H1 (cell line): Measurements from ENCODE around the gene DAB2IP. TPM values are rescaled to one million over a fixed set of nuclear protein-coding genes. Genes with fewer than 3 reads are reported as not detected.

Source experiments
- CTCF ChIA-PET: fragments of 300-600 bp; sonication (Branson Sonifier 250); formaldehyde crosslinking; loops from one replicate; lab custom pipeline; 2021; ENCODE audit not compliant: partially characterized antibody; lab: Charles Lee
- POLR2A ChIA-PET: fragments of 300-600 bp; sonication (Branson Sonifier 250); formaldehyde crosslinking; loops from one replicate; lab custom pipeline; 2021; ENCODE audit warnings: inconsistent platforms; ENCODE audit not compliant: partially characterized antibody; lab: Charles Lee
- DNase-seq, 2 experiments: peaks; one replicate each; pipeline versions ENCODE4 v3.0.0 to v3.0.0-alpha.2; 2010 to 2022; ENCODE audit warnings: low spot score in 2 of 2, low read depth in 1 of 2, mixed read lengths in 1 of 2
- FAIRE-seq: peaks from 2 replicates; lab custom pipeline; 2011; peaks lifted over from hg19 to GRCh38; lab: Jason Lieb, UNC
- H2AFZ ChIP-seq: 2 replicates; pipeline ENCODE4 v1.8.1; 2012; ENCODE audit warnings: low read length, inconsistent platforms
- H2AK5ac ChIP-seq: 2 replicates; pipeline ENCODE4 v1.6.1; 2013; ENCODE audit warnings: low read depth, low read length
- H2BK120ac ChIP-seq: replicated peaks from 2 replicates; pipeline ENCODE3; 2013; ENCODE audit warnings: low read depth, low read length, inconsistent platforms
- H2BK12ac ChIP-seq: 2 replicates; pipeline ENCODE4 v1.6.1; 2013; ENCODE audit warnings: low read depth, low read length
- H2BK15ac ChIP-seq: 2 replicates; pipeline ENCODE4 v1.6.1; 2013; ENCODE audit warnings: low read length
- H2BK20ac ChIP-seq: 2 replicates; pipeline ENCODE4 v1.6.1; 2013; ENCODE audit warnings: low read length
- H2BK5ac ChIP-seq: 2 replicates; pipeline ENCODE4 v1.6.1; 2013; ENCODE audit warnings: low read depth, low read length
- H3K14ac ChIP-seq: 2 replicates; pipeline ENCODE4 v1.6.1; 2013; ENCODE audit warnings: inconsistent platforms; ENCODE audit not compliant: insufficient read length
- H3K18ac ChIP-seq: 2 replicates; pipeline ENCODE4 v1.6.1; 2013; ENCODE audit warnings: low read length; ENCODE audit errors: extremely low read depth
- H3K23ac ChIP-seq: 2 replicates; pipeline ENCODE4 v1.6.1; 2013; ENCODE audit warnings: inconsistent platforms; ENCODE audit not compliant: insufficient read length
- H3K23me2 ChIP-seq: 2 replicates; pipeline ENCODE4 v1.6.1; 2013; ENCODE audit warnings: low read depth, low read length
- H3K27ac ChIP-seq: 2 replicates; pipeline ENCODE4 v1.6.1; 2011; ENCODE audit warnings: low read depth, low read length, inconsistent platforms
- H3K27me3 ChIP-seq, 4 experiments: replicated peaks in 1 of 4; 1 replicate in 1 of 4; 2 replicates in 3 of 4; pipeline versions ENCODE4 v1.6.1 to v1.8.1; 2011 to 2013; ENCODE audit warnings: low read length in 3 of 4, mild to moderate bottlenecking in 3 of 4, inconsistent platforms in 2 of 4, mixed read lengths in 2 of 4, moderate library complexity in 1 of 4; ENCODE audit not compliant: control insufficient read depth in 3 of 4, insufficient read depth in 3 of 4; ENCODE audit errors: extremely low read depth in 1 of 4
- H3K36me3 ChIP-seq, 4 experiments: 2 replicates each; pipeline versions ENCODE4 v1.6.1 to v1.8.1; 2011 to 2013; ENCODE audit warnings: mild to moderate bottlenecking in 4 of 4, low read length in 3 of 4, moderate library complexity in 2 of 4, control low read depth in 1 of 4, inconsistent platforms in 1 of 4; ENCODE audit not compliant: insufficient read depth in 4 of 4, control insufficient read depth in 2 of 4
- H3K4ac ChIP-seq: replicated peaks from 2 replicates; pipeline ENCODE3; 2013; ENCODE audit warnings: low read length, low read depth, mixed read lengths, inconsistent platforms; ENCODE audit not compliant: insufficient read length
- H3K4me1 ChIP-seq, 4 experiments: replicated peaks in 1 of 4; 1 replicate in 1 of 4; 2 replicates in 3 of 4; pipeline versions ENCODE4 v1.6.1 to v1.8.1; 2011 to 2013; ENCODE audit warnings: low read length in 3 of 4, inconsistent platforms in 2 of 4, mixed read lengths in 1 of 4; ENCODE audit not compliant: insufficient read depth in 4 of 4, control insufficient read depth in 3 of 4
- H3K4me2 ChIP-seq, 2 experiments: 2 replicates each; pipeline versions ENCODE4 v1.6.1 to v1.8.1; 2011 to 2013; ENCODE audit warnings: low read depth in 2 of 2, low read length in 2 of 2, control low read depth in 1 of 2, inconsistent platforms in 1 of 2, mild to moderate bottlenecking in 1 of 2; ENCODE audit not compliant: insufficient read depth in 1 of 2
- H3K4me3 ChIP-seq, 4 experiments: fragments of 200-600, 300-600 bp in 1 of 4; sonication (generic), shearing (Covaris generic), sonication (Bioruptor Twin) in 1 of 4; 2 replicates each; pipeline versions ENCODE4 v1.5.1 to v1.8.1; 2011 to 2016; ENCODE audit warnings: low read length in 4 of 4, low read depth in 3 of 4, control low read depth in 2 of 4, inconsistent platforms in 2 of 4, mild to moderate bottlenecking in 2 of 4, mixed read lengths in 1 of 4, moderate library complexity in 1 of 4; ENCODE audit not compliant: insufficient read depth in 2 of 4; ENCODE audit errors: extremely low read depth in 1 of 4
- H3K56ac ChIP-seq: replicated peaks from 2 replicates; pipeline ENCODE3; 2013; ENCODE audit warnings: low read depth, mild to moderate bottlenecking, mixed read lengths, low read length, inconsistent platforms; ENCODE audit not compliant: insufficient read length
- H3K79me1 ChIP-seq: 2 replicates; pipeline ENCODE4 v1.6.1; 2013; ENCODE audit warnings: low read depth, low read length, control low read depth
- H3K79me2 ChIP-seq, 2 experiments: 2 replicates each; pipeline versions ENCODE4 v1.6.1 to v1.8.1; 2012 to 2013; ENCODE audit warnings: low read length in 2 of 2, mild to moderate bottlenecking in 2 of 2, inconsistent platforms in 1 of 2; ENCODE audit not compliant: insufficient read depth in 2 of 2, control insufficient read depth in 1 of 2
- H3K9ac ChIP-seq, 4 experiments: replicated peaks in 1 of 4; 1 replicate in 1 of 4; 2 replicates in 3 of 4; pipeline versions ENCODE4 v1.6.1 to v1.8.1; 2011 to 2013; ENCODE audit warnings: low read depth in 3 of 4, low read length in 3 of 4, control low read depth in 2 of 4, mild to moderate bottlenecking in 2 of 4, moderate library complexity in 2 of 4, inconsistent platforms in 1 of 4; ENCODE audit errors: extremely low read depth in 1 of 4
- H3K9me3 ChIP-seq, 2 experiments: 2 replicates each; pipeline versions ENCODE4 v1.6.1 to v1.8.1; 2012 to 2013; ENCODE audit warnings: mild to moderate bottlenecking in 2 of 2, moderate library complexity in 2 of 2, control low read depth in 1 of 2, inconsistent platforms in 1 of 2, low read depth in 1 of 2, low read length in 1 of 2, mixed read lengths in 1 of 2; ENCODE audit not compliant: insufficient read depth in 2 of 2
- H4K20me1 ChIP-seq, 2 experiments: replicated peaks in 1 of 2; 2 replicates each; pipeline versions ENCODE3 to v1.8.1; 2011 to 2013; ENCODE audit warnings: inconsistent platforms in 2 of 2, low read length in 2 of 2, mild to moderate bottlenecking in 1 of 2; ENCODE audit not compliant: insufficient read depth in 2 of 2, control insufficient read depth in 1 of 2
- H4K5ac ChIP-seq: 2 replicates; pipeline ENCODE4 v1.6.1; 2013; ENCODE audit warnings: low read length, low read depth, mixed read lengths, inconsistent platforms; ENCODE audit not compliant: insufficient read length
- H4K8ac ChIP-seq: 2 replicates; pipeline ENCODE4 v1.8.0; 2013; ENCODE audit warnings: mild to moderate bottlenecking, moderate library complexity, low read length, inconsistent platforms; ENCODE audit not compliant: insufficient read depth; ENCODE audit errors: extremely low read depth
- H4K91ac ChIP-seq: replicated peaks from 2 replicates; pipeline ENCODE3; 2013; ENCODE audit warnings: low read length, mixed read lengths, inconsistent platforms; ENCODE audit not compliant: insufficient read length
- ASH2L ChIP-seq: fragments of 200-600, 300-600 bp; sonication (generic); IDR thresholded peaks from one replicate; pipeline ENCODE4 v1.7.1; 2017; ENCODE audit warnings: low read length
- BACH1 ChIP-seq: IDR thresholded peaks from 2 replicates; pipeline ENCODE4 v1.6.1; 2012; ENCODE audit warnings: low read length, improper control_type of control experiment
- CEBPB ChIP-seq: IDR thresholded peaks from 2 replicates; pipeline ENCODE4 v1.6.1; 2012; ENCODE audit warnings: low read depth, low read length
- E2F6 ChIP-seq: IDR thresholded peaks from 2 replicates; pipeline ENCODE4 v1.6.1; 2012; ENCODE audit warnings: inconsistent platforms
- GABPA ChIP-seq: IDR thresholded peaks from 2 replicates; pipeline ENCODE4 v1.6.1; 2011; ENCODE audit warnings: mild to moderate bottlenecking, low read length, moderate library complexity, borderline replicate concordance; ENCODE audit not compliant: insufficient read depth
- MAFK ChIP-seq: IDR thresholded peaks from 2 replicates; pipeline ENCODE4 v1.6.1; 2012; ENCODE audit warnings: low read depth, mild to moderate bottlenecking, improper control_type of control experiment, low read length
- MAX ChIP-seq: IDR thresholded peaks from 2 replicates; pipeline ENCODE4 v1.6.1; 2012; ENCODE audit warnings: inconsistent platforms
- NRF1 ChIP-seq: IDR thresholded peaks from 2 replicates; pipeline ENCODE4 v1.6.1; 2011; ENCODE audit warnings: mild to moderate bottlenecking, low read depth, low read length, improper control_type of control experiment
- PHF8 ChIP-seq: fragments of 200-600 bp; sonication (generic); conservative IDR thresholded peaks from 2 replicates; pipeline ENCODE4 v1.7.1; 2012; ENCODE audit warnings: low read depth, mild to moderate bottlenecking, inconsistent platforms, low read length, moderate library complexity
- RNF2 ChIP-seq: fragments of 200-900, 300-1000 bp; sonication (generic); IDR thresholded peaks from 2 replicates; pipeline ENCODE4 v1.7.1; 2016; ENCODE audit warnings: borderline replicate concordance, low read depth, mild to moderate bottlenecking, antibody characterized with exemption, low read length; ENCODE audit not compliant: poor library complexity, severe bottlenecking; ENCODE audit errors: missing control alignments
- SIRT6 ChIP-seq: IDR thresholded peaks from one replicate; pipeline ENCODE4 v1.7.1; 2012; ENCODE audit warnings: low read length, inconsistent platforms
- SIX5 ChIP-seq: IDR thresholded peaks from 2 replicates; pipeline ENCODE4 v1.6.1; 2011; ENCODE audit warnings: mild to moderate bottlenecking, low read depth, low read length
- SRF ChIP-seq: IDR thresholded peaks from 2 replicates; pipeline ENCODE4 v1.6.1; 2011; ENCODE audit warnings: mild to moderate bottlenecking, low read depth, low read length, moderate library complexity
- ZNF274 ChIP-seq: IDR thresholded peaks from 2 replicates; pipeline ENCODE4 v1.7.0; 2012; ENCODE audit warnings: low read length, borderline replicate concordance; ENCODE audit errors: extremely low read depth
- WGBS, 2 experiments: shearing (Covaris generic) in 1 of 2; methylation state at CpG; one replicate each; pipeline versions ENCODE4 v1.1.6 to v1.1.7; 2013 to 2015; ENCODE audit warnings: low lambda C conversion rate in 2 of 2, mixed read lengths in 2 of 2, inconsistent platforms in 1 of 2, low coverage in 1 of 2, missing lambda C conversion rate in 1 of 2; ENCODE audit not compliant: insufficient replicate concordance in 2 of 2, insufficient coverage in 1 of 2, insufficient read length in 1 of 2; ENCODE audit errors: extremely low coverage in 1 of 2, missing lambda C conversion rate in 1 of 2; 5-methylcytosine and 5-hydroxymethylcytosine counted together
- polyA plus RNA-seq, 7 experiments: library from polyadenylated mRNA; depleted of rRNA in 3 of 7; stranded (reverse) in 5 of 7; unstranded in 2 of 7; fragments of >200 nt in 5 of 7; fragments of 200-250 nt in 2 of 7; gene quantifications; 1 replicate in 5 of 7; 2 replicates in 1 of 7; 4 replicates in 1 of 7; pipeline versions ENCODE4 v1.2.1 to v1.2.3, GENCODE V29; 2011 to 2013; ENCODE audit warnings: missing spikeins in 2 of 7, mixed read lengths in 2 of 7
- total RNA-seq: library from RNA; stranded (reverse); fragmentation: NEBNext Ultra II Directional; extraction: Animal tissue kit (Norgen Biotek cat#: 25700); gene quantifications from 2 replicates; pipeline ENCODE4 v1.2.1, GENCODE V29; 2021

DAB2IP gene
- total and polyA plus RNA-seq, 2 of the 8 experiments (the other 6 are each of a cell fraction or from before 2014, with no cell fraction given): 19.7 to 39.5 TPM

GRCh38 chr9:121752929-121753328, 101.5 kb downstream of the DAB2IP start:
- H3K79me1 ChIP-seq: peaks cover 42% of the 10 kb centered on the region
- H3K4ac ChIP-seq: no peak overlapping the region
- H3K14ac ChIP-seq: no peak overlapping the region
- H4K20me1 ChIP-seq: peaks cover 25 to 31% of the 10 kb centered on the region in 2 experiments
- no peaks in the 10 kb centered on the region for H3K36me3 ChIP-seq
- no peak overlapping the region for H2BK5ac ChIP-seq
- H3K4me3 ChIP-seq: no peak overlapping the region
- H3K9ac ChIP-seq: no peak overlapping the region
- 81% methylated on average over 9 of the region's 9 CpGs; no CpG with 5 or more reads in 1 of the 2 experiments for WGBS, 2 experiments
- no peak overlapping the region for H2BK120ac ChIP-seq
- peaks cover 0 to 43% of the 10 kb centered on the region in 2 experiments; a peak in 1 of 4 replicates for H3K79me2 ChIP-seq
- no peak overlapping the region for H4K8ac ChIP-seq
- ChIA-PET CTCF (interaction anchor here (0.7 to 3.1 kb wide), 7 partner anchors 7 to 93 kb away, joined by 3 to 15 read pairs (median 6); no protein-coding TSS in a partner anchor), POLR2A (interaction anchor here (0.7 kb wide), 1 partner anchor 22 kb away, joined by 3 read pairs; no protein-coding TSS in a partner anchor)
- H3K4me1 ChIP-seq: no peaks in the 10 kb centered on the region; a peak in 3 of 7 replicates
- no peak overlapping the region for H2AK5ac ChIP-seq
- no peak for FAIRE-seq
- no peaks in the 10 kb centered on the region; a peak in 1 of 7 replicates for H3K27me3 ChIP-seq
- no peak overlapping the region for H2AFZ ChIP-seq
- H2BK15ac ChIP-seq: no peak overlapping the region
- H3K4me2 ChIP-seq: no peak overlapping the region
- H2BK12ac ChIP-seq: 0 out of 2 replicates have a peak overlapping the region, but pooled peaks have one; percentile 9
- no peak overlapping the region for H3K27ac ChIP-seq
- no peak for DNase-seq
- no peaks in the 10 kb centered on the region for H3K23me2 ChIP-seq
- H4K91ac ChIP-seq: no peak overlapping the region
- H2BK20ac ChIP-seq: no peak overlapping the region
- no peak overlapping the region for H4K5ac ChIP-seq
- H3K9me3 ChIP-seq: no peaks in the 10 kb centered on the region
- no peak overlapping the region for H3K23ac ChIP-seq
- no peak overlapping the region for H3K18ac ChIP-seq
- H3K56ac ChIP-seq: no peak overlapping the region
- TF ChIP-seq E2F6 (no peak), BACH1 (no peak), NRF1 (no peak), ASH2L (no peak), SIRT6 (no peak), PHF8 (no peak), CEBPB (no peak), SRF (no peak), MAFK (no peak), GABPA (no peak), SIX5 (no peak), ZNF274 (no peak), RNF2 (no peak), MAX (no peak)
